MM.1S (cell line): ENCODE data around the gene ALDH16A1.

Source experiments
- EZH2phosphoT487 ChIP-seq: fragments of 300-600 bp; sonication (generic); IDR thresholded peaks from 2 replicates; pipeline ENCODE4 v1.6.1; 2018; ENCODE audit warnings: antibody characterized with exemption, low read length
- TF ChIP-seq, protein P1 (sequence below): fragments of 300-600 bp; sonication (generic); IDR thresholded peaks from 2 replicates; pipeline ENCODE4 v1.5.1; 2016; ENCODE audit warnings: antibody characterized with exemption, low read length, mixed read lengths

- TF ChIP-seq, protein P1, sequence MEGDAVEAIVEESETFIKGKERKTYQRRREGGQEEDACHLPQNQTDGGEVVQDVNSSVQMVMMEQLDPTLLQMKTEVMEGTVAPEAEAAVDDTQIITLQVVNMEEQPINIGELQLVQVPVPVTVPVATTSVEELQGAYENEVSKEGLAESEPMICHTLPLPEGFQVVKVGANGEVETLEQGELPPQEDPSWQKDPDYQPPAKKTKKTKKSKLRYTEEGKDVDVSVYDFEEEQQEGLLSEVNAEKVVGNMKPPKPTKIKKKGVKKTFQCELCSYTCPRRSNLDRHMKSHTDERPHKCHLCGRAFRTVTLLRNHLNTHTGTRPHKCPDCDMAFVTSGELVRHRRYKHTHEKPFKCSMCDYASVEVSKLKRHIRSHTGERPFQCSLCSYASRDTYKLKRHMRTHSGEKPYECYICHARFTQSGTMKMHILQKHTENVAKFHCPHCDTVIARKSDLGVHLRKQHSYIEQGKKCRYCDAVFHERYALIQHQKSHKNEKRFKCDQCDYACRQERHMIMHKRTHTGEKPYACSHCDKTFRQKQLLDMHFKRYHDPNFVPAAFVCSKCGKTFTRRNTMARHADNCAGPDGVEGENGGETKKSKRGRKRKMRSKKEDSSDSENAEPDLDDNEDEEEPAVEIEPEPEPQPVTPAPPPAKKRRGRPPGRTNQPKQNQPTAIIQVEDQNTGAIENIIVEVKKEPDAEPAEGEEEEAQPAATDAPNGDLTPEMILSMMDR: peak; percentile 35
- no peak for TF ChIP-seq EZH2phosphoT487
Measured at GRCh38 chr19:49469828-49470614, 17.0 kb downstream of the ALDH16A1 start.
